NCI-H345 treated with DMSO at 0.1 percent for 48 hours (cell line): ENCODE measurements around the gene PDE8B.

ENCODE experiments used
- DNase-seq: peaks from one replicate; lab custom pipeline; 2025; ENCODE audit not compliant: unreplicated experiment; lab: John Stamatoyannopoulos, UW

Gene PDE8B

GRCh38 chr5:77210091-77210963 is at the start of gene PDE8B:
Gene PDE8B, plus strand, starts transcription at chr5:77210680. Its CDS starts 246 bp downstream, at chr5:77210926.
- DNase-seq: no peak

GRCh38 chr5:77163453-77163852 is 47.0 kb upstream of the PDE8B start:
- DNase-seq: no peak

DNA sequence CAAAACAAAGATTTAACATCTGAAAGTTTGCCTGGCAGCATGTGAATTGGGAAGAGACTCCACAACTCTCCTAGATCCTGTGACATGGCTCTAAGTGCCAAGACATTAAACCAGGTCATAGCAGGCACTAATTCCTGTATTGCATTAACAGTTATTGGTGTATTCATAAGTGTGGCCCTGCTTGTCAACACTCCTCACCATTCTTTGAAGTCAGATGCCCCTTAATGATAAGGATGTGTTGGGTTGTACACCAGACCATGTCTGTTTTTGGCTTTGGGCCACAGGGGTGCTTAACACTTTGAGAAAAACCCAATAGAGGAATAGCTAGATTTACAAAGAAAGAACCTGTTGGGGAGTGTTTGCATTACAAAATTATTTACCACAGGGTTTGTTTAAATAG is 43.4 kb upstream of the PDE8B start:
- DNase-seq: no peak

- no peak for DNase-seq
These were observed 42.8 kb upstream of the PDE8B start for GRCh38 chr5:77167695-77168121.

DNA sequence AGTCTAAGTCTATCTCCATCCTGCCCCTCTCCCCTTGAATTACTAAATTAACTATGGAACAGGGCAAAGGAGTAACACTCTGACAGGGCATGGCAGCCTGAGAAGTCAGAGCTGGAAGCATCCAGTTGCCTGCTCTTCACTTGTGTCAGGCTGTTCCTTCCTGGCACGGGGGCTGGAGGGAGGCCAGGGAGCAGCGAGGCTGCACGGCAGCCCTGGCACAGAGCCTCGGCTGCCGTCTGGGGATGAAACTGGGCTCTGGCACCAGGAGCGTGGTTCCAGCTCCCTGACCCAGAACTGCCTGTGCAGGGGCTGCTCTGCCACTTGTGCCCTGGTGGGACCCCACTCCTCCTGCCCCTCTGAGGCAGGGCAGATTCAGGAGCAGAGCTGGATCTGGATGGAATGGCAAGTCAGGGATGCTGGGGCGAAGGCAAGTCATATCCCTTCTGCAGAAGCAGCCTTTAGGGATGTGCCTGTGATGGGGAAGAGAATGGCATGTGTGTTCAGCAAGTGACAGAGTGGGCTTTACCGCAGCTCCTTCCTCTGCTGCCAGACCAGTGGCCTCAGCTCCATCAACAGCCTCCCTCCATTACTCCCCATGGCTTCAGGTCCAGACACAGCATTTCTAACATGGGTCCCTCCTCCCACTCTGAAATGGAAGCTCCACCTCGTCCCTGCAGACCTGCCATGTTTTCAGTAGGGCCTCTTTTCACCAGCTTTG is 42.2 kb upstream of the PDE8B start:
- no peak for DNase-seq

- DNase-seq: no peak
These were observed 41.6 kb upstream of the PDE8B start for GRCh38 chr5:77168879-77169244.

DNA sequence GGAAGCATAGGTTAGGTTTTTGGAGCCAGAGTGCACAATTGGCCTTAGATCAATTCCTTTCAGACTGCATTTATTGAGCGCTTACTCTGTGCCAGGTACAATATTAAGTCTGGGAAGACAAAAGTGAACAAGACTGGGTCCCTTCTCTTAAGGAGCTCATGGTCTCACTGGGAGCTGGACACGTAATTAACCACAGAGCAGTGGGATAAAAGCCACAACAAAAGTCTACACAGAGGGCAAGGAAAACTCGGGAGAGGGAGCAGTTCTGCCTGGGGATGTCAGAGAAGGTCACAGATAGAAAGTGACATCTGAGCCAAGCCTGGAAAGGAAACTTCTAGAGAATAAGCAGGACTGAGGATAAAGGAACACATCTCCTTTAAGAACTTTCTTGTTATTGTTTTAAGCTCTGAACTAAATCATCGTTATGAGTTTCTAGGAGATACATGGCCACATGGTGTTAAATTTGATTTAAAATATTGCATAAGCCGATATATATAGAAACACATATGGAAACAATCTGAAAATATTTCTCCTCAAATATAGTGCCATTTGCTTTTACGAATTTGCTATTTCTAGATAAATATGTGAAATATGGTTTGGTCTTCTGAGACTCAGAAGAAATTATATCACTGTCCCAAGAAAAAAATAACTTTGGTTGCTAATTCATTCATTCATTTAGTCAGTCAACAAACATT is 40.1 kb upstream of the PDE8B start:
- DNase-seq: no peak

DNA sequence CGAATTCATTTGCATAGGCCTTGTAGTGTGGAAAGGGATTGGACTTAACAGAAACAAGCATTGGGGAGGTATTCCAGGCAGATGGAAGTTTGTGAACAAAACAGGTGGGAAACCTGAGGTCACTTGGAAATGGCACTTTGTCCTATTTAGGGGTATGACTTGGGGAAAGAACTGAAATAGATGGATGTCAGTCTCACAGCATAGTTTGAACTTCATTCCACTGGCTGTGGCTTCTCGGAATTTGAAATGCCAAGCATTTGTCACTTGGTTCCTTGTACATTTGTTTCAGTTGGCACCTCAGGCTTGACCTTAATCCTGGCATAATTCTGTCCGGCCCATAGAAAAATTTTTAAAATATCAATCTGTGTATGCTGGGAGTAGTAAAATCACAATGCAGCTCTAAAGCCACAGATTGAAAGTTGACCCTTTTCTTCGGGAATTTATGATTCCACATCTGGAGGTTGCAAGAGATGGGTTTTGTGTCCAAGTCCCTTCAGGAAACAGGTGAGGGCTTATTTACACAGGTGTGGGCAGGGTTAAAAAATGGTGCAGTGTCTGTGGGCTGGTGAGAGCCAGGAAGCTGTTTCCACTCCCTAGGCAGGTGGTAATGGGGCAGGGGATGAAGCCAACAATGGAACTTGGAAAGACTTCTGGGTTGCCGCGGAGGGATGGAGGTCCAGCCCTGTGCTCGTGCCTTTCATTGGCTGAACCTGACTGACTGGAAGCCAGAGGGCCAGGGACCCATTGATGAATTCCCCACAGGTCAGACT is 39.2 kb upstream of the PDE8B start:
- no peak for DNase-seq

DNA sequence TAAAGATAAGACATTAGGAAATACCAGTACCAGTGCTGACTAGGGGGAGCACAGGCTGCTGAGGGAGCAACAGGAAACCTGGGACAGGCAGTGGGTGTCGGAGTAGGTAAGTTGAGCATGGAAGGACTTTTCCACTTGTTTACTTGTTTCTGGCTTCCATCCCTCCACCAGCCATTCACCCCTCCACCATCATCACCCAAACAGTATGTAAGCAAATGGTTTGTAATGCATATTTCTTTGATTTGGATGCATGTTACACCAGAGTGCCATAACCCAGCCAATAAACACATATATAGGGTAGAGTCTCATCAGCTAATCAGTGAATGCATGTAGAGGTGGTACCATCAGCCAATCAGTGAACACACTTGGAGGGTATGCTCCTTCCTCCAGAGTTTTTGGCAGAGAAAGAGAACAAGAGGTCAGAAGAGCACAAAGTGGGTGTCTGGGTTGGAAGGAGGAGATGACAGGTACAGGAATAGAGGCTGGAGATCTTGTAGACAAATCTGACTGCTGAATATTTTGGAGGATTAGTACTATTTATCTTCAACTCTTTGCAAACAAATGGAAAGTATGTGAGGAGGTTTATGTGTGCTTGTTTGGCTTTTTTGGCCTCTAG is 37.7 kb upstream of the PDE8B start:
- DNase-seq: no peak

DNA sequence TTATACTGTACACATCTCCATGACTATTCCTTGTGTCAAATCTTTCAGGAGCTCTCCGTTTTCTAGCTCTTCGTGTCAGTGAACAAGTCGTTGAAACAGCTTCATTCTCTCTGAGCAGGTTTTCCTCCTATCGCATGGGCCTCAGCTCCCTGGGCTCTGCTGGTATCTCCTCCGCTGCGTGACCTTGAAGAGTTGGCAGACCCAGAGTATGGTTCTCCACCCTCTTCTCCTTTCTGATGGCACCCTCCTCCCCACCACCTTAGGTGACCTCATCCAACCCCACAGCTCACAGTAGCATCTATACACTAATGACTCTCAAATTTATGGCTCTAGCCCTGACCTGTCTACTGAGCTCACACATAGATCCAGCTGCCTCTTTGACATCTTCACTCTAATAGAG is 36.0 kb upstream of the PDE8B start:
- no peak for DNase-seq

DNA sequence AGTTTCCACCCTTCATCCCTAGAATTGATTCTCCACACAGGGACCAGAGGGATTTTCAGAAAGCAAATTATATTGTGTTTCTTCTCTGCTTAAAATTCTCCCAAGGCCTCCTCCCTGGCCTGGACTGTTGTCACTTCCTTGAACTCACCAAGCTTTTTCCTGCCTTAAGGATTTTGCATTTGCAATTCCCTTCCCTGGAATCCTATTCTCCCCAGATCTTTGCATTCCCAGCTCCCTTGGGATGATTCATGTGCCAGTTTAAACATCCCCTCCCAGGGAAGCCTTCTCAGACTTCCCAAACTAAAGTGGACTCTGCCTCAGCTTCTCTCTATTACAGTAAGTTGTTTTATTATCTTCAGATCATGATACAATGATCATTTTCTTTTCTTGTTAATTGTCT is 35.2 kb upstream of the PDE8B start:
- no peak for DNase-seq

DNA sequence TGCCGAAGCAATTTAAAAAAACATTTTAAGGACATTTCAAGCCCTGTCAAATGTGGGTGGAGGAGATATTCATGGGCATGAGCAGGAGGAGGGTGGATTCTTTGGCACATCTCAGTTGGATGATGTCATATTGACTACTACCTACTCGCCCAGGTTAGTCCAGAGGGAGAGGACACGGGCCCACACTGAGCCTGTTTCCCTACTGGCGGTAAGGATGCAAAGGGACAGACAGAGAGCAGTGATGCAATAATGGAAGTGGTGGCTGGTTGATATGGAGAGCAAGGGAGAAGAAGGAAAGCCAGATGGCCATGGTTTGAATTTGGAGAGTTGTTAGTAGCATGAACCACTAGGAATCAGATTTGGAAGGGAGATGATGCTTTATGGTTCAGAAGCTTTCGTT is 34.1 kb upstream of the PDE8B start:
- DNase-seq: no peak

GRCh38 chr5:77177576-77177975 is 32.9 kb upstream of the PDE8B start:
- DNase-seq: no peak

DNA sequence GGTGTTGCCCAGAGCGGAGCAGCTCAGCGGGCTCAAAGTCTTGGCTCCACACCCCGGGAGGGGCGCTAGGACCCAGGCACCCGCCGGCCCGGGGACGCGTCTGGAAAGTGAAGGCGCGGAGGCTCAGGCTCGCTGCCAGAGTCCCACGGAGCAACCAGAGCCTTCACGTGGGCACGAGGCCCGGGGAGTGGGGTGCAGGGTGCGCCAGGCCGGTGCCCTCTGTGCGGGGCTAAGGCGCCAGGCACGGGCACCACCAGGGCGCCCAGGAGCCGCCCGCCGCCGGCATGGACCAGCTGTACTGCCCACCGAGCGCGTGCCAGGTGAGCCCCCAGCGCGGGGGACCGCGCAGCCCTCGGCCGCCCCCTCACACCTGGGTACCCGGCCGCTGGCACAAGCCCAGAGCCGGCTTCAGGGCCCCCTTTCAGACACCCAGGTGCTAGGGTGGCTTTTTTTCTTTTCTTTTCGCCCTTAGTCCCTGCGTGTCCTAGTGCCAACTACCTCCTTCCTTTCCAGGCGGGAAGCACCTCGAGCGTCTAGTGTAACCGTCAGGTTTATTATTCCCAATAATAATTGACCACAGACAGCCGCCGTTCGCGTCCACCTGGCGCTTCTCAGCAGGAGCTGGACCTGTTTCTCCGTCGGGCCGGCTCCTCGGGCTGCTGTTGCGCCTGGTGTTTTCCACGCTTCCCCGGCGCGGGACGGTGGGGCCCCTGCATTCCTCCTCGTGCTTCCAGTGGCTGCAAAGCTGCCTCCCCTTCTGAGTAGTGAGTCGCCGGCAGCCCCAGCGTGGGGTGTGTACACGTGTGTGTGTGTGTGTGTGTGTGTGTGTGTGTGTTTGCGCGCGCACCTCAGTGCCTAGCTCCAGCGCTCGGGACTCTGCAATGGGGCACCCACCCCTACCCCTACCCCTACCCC is 30.1 kb upstream of the PDE8B start:
- no peak for DNase-seq

GRCh38 chr5:77181173-77181572 is 29.3 kb upstream of the PDE8B start:
- no peak for DNase-seq

DNA sequence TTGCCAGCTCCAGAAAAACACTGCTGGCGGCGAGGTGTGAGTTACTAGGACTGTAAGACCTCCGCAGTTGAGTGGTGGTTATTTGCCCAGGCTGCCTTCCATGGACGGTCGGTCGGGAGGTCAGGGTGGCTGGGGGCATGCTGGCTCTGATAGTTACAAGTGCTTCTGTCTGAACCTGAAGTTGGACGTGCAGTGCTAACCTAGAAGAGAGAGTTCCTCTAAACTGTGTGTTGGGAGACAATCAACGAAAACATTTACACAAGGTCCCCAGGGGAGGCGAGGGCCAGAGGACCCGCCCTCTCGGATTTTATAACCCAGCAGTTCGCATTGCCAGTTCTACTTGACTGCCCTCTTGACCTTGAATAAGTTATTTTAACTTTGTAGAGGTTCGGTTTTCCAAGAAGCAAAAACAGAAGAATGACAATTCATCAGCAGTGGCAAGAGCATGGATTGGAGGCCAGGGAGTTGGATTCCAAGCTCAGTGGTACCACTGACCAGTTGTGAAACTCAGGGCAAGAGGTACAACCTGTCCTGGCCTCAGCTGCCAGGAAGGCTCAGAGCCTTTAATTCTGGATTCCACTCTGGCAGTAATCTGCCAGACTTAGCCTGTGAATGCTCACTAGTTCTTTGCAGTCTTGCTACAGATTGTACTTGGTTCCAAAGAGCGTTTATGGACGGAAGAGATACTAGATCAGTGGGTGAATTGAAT is 28.7 kb upstream of the PDE8B start:
- no peak for DNase-seq

GRCh38 chr5:77182367-77182766 is 28.1 kb upstream of the PDE8B start:
- no peak for DNase-seq

GRCh38 chr5:77186652-77187370 is 23.7 kb upstream of the PDE8B start:
- DNase-seq: no peak
